NCI-H1930 (cell line): ENCODE measurements around the gene UBAP2L.
"Not testable (repeated sequence)": the region's sequence is repeated elsewhere in the genome, so short reads cannot be mapped to it uniquely, and the experiment has no call there.

Source experiments
- DNase-seq, 2 experiments: peaks; one replicate each; lab custom pipeline; 2025; lab: John Stamatoyannopoulos, UW

UBAP2L gene

GRCh38 chr1:154198756-154199562 is 21.8 kb upstream of the UBAP2L start:
- peak in 1 of 2 experiments; percentile 43 for DNase-seq

GRCh38 chr1:154199563-154199879 is 21.2 kb upstream of the UBAP2L start:
- no peak for DNase-seq

GRCh38 chr1:154205778-154206177 is 15.0 kb upstream of the UBAP2L start:
- not testable (repeated sequence) for DNase-seq

- DNase-seq, result no peak
Measured at GRCh38 chr1:154206196-154206595, 14.6 kb upstream of the UBAP2L start, which contains the start of gene CFAP141. Gene CFAP141, minus strand, starts transcription at chr1:154206333. Its CDS starts 26 bp downstream, at chr1:154206307.

GRCh38 chr1:154207262-154207661 is 13.5 kb upstream of the UBAP2L start:
- no peak for DNase-seq

- DNase-seq, result no peak
Measured at GRCh38 chr1:154208677-154209388, 11.9 kb upstream of the UBAP2L start.

- no peak for DNase-seq
Measured at GRCh38 chr1:154212083-154212482, 8.7 kb upstream of the UBAP2L start.

GRCh38 chr1:154213274-154213673 is 7.5 kb upstream of the UBAP2L start:
- DNase-seq, result no peak

- DNase-seq, result no peak
Measured at GRCh38 chr1:154218545-154218944, 2.2 kb upstream of the UBAP2L start.

- no peak for DNase-seq
Measured at GRCh38 chr1:154219541-154219940, 1.2 kb upstream of the UBAP2L start.

GRCh38 chr1:154220970-154221277 is 169 bp downstream of the UBAP2L start:
- no peak for DNase-seq

- peak in 1 of 2 experiments; percentile 32 for DNase-seq
Measured at GRCh38 chr1:154221278-154222001, 685 bp downstream of the UBAP2L start.

- DNase-seq, result no peak
Measured at GRCh38 chr1:154222518-154222917, 1.8 kb downstream of the UBAP2L start.

- no peak for DNase-seq
Measured at GRCh38 chr1:154222918-154223317, 2.2 kb downstream of the UBAP2L start.

- no peak for DNase-seq
Measured at GRCh38 chr1:154223621-154224020, 2.9 kb downstream of the UBAP2L start.

- DNase-seq, result no peak
Measured at GRCh38 chr1:154225370-154225769, 4.6 kb downstream of the UBAP2L start.

GRCh38 chr1:154231112-154231511 is 10.4 kb downstream of the UBAP2L start:
- not testable (repeated sequence) for DNase-seq

GRCh38 chr1:154233127-154233526 is 12.4 kb downstream of the UBAP2L start:
- not testable (repeated sequence) for DNase-seq

- DNase-seq, result no peak
Measured at GRCh38 chr1:154236855-154237254, 16.1 kb downstream of the UBAP2L start.

- no peak for DNase-seq
Measured at GRCh38 chr1:154237435-154237834, 16.7 kb downstream of the UBAP2L start.

GRCh38 chr1:154237880-154238506 is 17.2 kb downstream of the UBAP2L start:
- DNase-seq, result no peak

- DNase-seq, result no peak
Measured at GRCh38 chr1:154239491-154239890, 18.7 kb downstream of the UBAP2L start.
